Activated CD4-positive, alpha-beta T cell treated with anti-CD3 and anti-CD28 coated beads for 36 hours (primary cell): ENCODE data around the gene UBE2D4. TPM values are rescaled to one million over a fixed set of nuclear protein-coding genes. Genes with fewer than 3 reads are reported as not detected.
"Not testable (repeated sequence)": the region's sequence is repeated elsewhere in the genome, so short reads cannot be mapped to it uniquely, and the experiment has no call there.

ENCODE experiments used
- ATAC-seq: fragments of 200-7000 bp; cut with Tn5 transposase; one replicate; pipeline ENCODE4 v1.10.0; 2021; ENCODE audit warnings: mild to moderate bottlenecking, moderate library complexity
- CTCF ChIA-PET: fragments of 350-600 bp; sonication (Branson Sonifier 250); formaldehyde crosslinking; loops from one replicate; lab custom pipeline; 2021; ENCODE audit warnings: antibody characterized with exemption; lab: Charles Lee
- POLR2A ChIA-PET: fragments of 350-600 bp; sonication (Branson Sonifier 250); formaldehyde crosslinking; loops from one replicate; lab custom pipeline; 2021; ENCODE audit warnings: antibody characterized with exemption, inconsistent platforms; lab: Charles Lee
- DNase-seq: peaks from one replicate; pipeline ENCODE4 v3.0.0-alpha.2; 2020
- H3K27ac Mint-ChIP-seq: one replicate; pipeline ENCODE4 v1.8.0; 2021; ENCODE audit warnings: mixed read lengths
- H3K27me3 Mint-ChIP-seq: one replicate; pipeline ENCODE4 v1.8.0; 2021; ENCODE audit warnings: mixed read lengths
- H3K36me3 Mint-ChIP-seq: one replicate; pipeline ENCODE4 v1.8.0; 2021; ENCODE audit warnings: low read depth, mixed read lengths
- H3K4me1 Mint-ChIP-seq: one replicate; pipeline ENCODE4 v1.8.0; 2021; ENCODE audit warnings: mixed read lengths
- H3K4me3 Mint-ChIP-seq: one replicate; pipeline ENCODE4 v1.8.0; 2021; ENCODE audit warnings: mild to moderate bottlenecking, moderate library complexity, mixed read lengths
- H3K9me3 Mint-ChIP-seq: one replicate; pipeline ENCODE4 v1.8.0; 2021; ENCODE audit warnings: low read depth, mixed read lengths
- intact Hi-C, 2 experiments: fragments of 100-400 bp; cut with DNase I in 1 of 2; cut with micrococcal nuclease in 1 of 2; formaldehyde crosslinking; loops; one replicate each; pipeline versions ENCODE4 v1.14.2 to v1.15.1; 2022 to 2024; cut with DNase I, micrococcal nuclease
- total RNA-seq, 2 experiments: library from RNA; stranded (reverse); gene quantifications; one replicate each; pipeline ENCODE4 v1.2.3, GENCODE V29; 2021

The UBE2D4 gene
- total RNA-seq, 2 experiments from 2014 or later, result 10.1 to 10.7 TPM

- Mint-ChIP-seq H3K36me3 (peaks cover 12% of the 10 kb centered on the region), H3K4me3 (no peak overlapping the region), H3K4me1 (no peaks in the 10 kb centered on the region), H3K27ac (no peak overlapping the region), H3K27me3 (no peaks in the 10 kb centered on the region), H3K9me3 (no peaks in the 10 kb centered on the region)
- CTCF ChIA-PET, result interaction anchor here (0.5 kb wide), 1 partner anchor 465 kb away, joined by 3 read pairs; no protein-coding TSS in a partner anchor
- DNase-seq, result no peak
- intact Hi-C loops, result no loop called here
- no peak for ATAC-seq
- POLR2A ChIA-PET, result no interaction called here
These were observed 16.8 kb downstream of the UBE2D4 start for GRCh38 chr7:43942997-43943396.

GRCh38 chr7:43943417-43944187, 17.4 kb downstream of the UBE2D4 start:
- ChIA-PET POLR2A (no interaction called here), CTCF (interaction anchor here (0.5 kb wide), 1 partner anchor 464 kb away, joined by 3 read pairs; no protein-coding TSS in a partner anchor)
- H3K4me3 Mint-ChIP-seq, result no peak overlapping the region
- no peaks in the 10 kb centered on the region for H3K27me3 Mint-ChIP-seq
- DNase-seq, result no peak
- no peaks in the 10 kb centered on the region for H3K9me3 Mint-ChIP-seq
- ATAC-seq, result no peak
- H3K27ac Mint-ChIP-seq, result no peak overlapping the region
- intact Hi-C loops, result no loop called here
- peaks cover 12% of the 10 kb centered on the region for H3K36me3 Mint-ChIP-seq
- H3K4me1 Mint-ChIP-seq, result no peaks in the 10 kb centered on the region

- ChIA-PET POLR2A (no interaction called here), CTCF (no interaction called here)
- H3K9me3 Mint-ChIP-seq, result no peaks in the 10 kb centered on the region
These were observed 18.1 kb downstream of the UBE2D4 start for GRCh38 chr7:43944286-43944685.

GRCh38 chr7:43952028-43952427, 25.8 kb downstream of the UBE2D4 start:
- H3K36me3 Mint-ChIP-seq, result peaks cover 14% of the 10 kb centered on the region
- ChIA-PET CTCF (no interaction called here), POLR2A (no interaction called here)
- H3K9me3 Mint-ChIP-seq, result no peaks in the 10 kb centered on the region
- no peak overlapping the region for H3K27ac Mint-ChIP-seq
- no peaks in the 10 kb centered on the region for H3K27me3 Mint-ChIP-seq
- H3K4me1 Mint-ChIP-seq, result peaks cover 11% of the 10 kb centered on the region
- DNase-seq, result no peak
- H3K4me3 Mint-ChIP-seq, result no peak overlapping the region
- no peak for ATAC-seq
- intact Hi-C loops, result no loop called here

More at GRCh38 chr7:43944286-43944685, 18.1 kb downstream of the UBE2D4 start:
- no peak overlapping the region for H3K4me3 Mint-ChIP-seq
- no peak for DNase-seq
- H3K27me3 Mint-ChIP-seq, result no peaks in the 10 kb centered on the region
- intact Hi-C loops, result no loop called here
- H3K4me1 Mint-ChIP-seq, result no peaks in the 10 kb centered on the region
- H3K36me3 Mint-ChIP-seq, result peaks cover 12% of the 10 kb centered on the region
- no peak overlapping the region for H3K27ac Mint-ChIP-seq
- peak; percentile 23 for ATAC-seq

GRCh38 chr7:43953071-43953470, 26.8 kb downstream of the UBE2D4 start:
- POLR2A ChIA-PET, result no interaction called here
- intact Hi-C loops, result no loop called here

GRCh38 chr7:43954524-43955228, 28.4 kb downstream of the UBE2D4 start:
- ATAC-seq, result peak; percentile 92
- Mint-ChIP-seq H3K27me3 (no peaks in the 10 kb centered on the region), H3K27ac (no peak overlapping the region), H3K4me3 (no peak overlapping the region), H3K9me3 (no peaks in the 10 kb centered on the region), H3K36me3 (peaks cover 7% of the 10 kb centered on the region), H3K4me1 (peaks cover 11% of the 10 kb centered on the region)
- POLR2A ChIA-PET, result interaction anchor here (0.8 kb wide), 1 partner anchor 12 kb away, joined by 4 read pairs; no protein-coding TSS in a partner anchor
- intact Hi-C loops, result no loop called here
- peak; percentile 51 for DNase-seq
- CTCF ChIA-PET, result interaction anchor here (1.0 kb wide), 1 partner anchor 25 kb away, joined by 3 read pairs; no protein-coding TSS in a partner anchor

More at GRCh38 chr7:43953071-43953470, 26.8 kb downstream of the UBE2D4 start:
- Mint-ChIP-seq H3K27ac (peak overlapping the region; percentile 20), H3K4me3 (no peak overlapping the region), H3K4me1 (peaks cover 11% of the 10 kb centered on the region), H3K36me3 (peaks cover 7% of the 10 kb centered on the region), H3K9me3 (no peaks in the 10 kb centered on the region), H3K27me3 (no peaks in the 10 kb centered on the region)
- DNase-seq, result no peak
- CTCF ChIA-PET, result interaction anchor here (0.7 kb wide), 1 partner anchor 21 kb away, joined by 3 read pairs; no protein-coding TSS in a partner anchor
- ATAC-seq, result no peak

- no peak overlapping the region for H3K27ac Mint-ChIP-seq
- CTCF ChIA-PET, result no interaction called here
- H3K27me3 Mint-ChIP-seq, result no peaks in the 10 kb centered on the region
- intact Hi-C loops, result no loop called here
- no peaks in the 10 kb centered on the region for H3K9me3 Mint-ChIP-seq
- no peak for DNase-seq
- POLR2A ChIA-PET, result no interaction called here
- H3K36me3 Mint-ChIP-seq, result peaks cover 5% of the 10 kb centered on the region
- ATAC-seq, result no peak
- H3K4me1 Mint-ChIP-seq, result peaks cover 11% of the 10 kb centered on the region
- no peak overlapping the region for H3K4me3 Mint-ChIP-seq
These were observed 29.8 kb downstream of the UBE2D4 start for GRCh38 chr7:43956027-43956426.

GRCh38 chr7:43960933-43961332, 34.7 kb downstream of the UBE2D4 start:
- ATAC-seq (no peak), DNase-seq (no peak)
- Mint-ChIP-seq H3K9me3 (no peaks in the 10 kb centered on the region), H3K36me3 (peaks cover 2% of the 10 kb centered on the region), H3K27ac (no peak overlapping the region), H3K4me3 (no peak overlapping the region), H3K4me1 (peaks cover 6% of the 10 kb centered on the region), H3K27me3 (no peaks in the 10 kb centered on the region)
- CTCF ChIA-PET, result no interaction called here
- intact Hi-C loops, result no loop called here
- POLR2A ChIA-PET, result no interaction called here

GRCh38 chr7:43966392-43966791, 40.2 kb downstream of the UBE2D4 start:
- H3K27me3 Mint-ChIP-seq, DNase-seq, H3K4me3 Mint-ChIP-seq, H3K4me1 Mint-ChIP-seq, CTCF ChIA-PET, POLR2A ChIA-PET, H3K9me3 Mint-ChIP-seq, H3K36me3 Mint-ChIP-seq, ATAC-seq, H3K27ac Mint-ChIP-seq, intact Hi-C loops: not testable (repeated sequence)

- H3K4me1 Mint-ChIP-seq, POLR2A ChIA-PET, H3K36me3 Mint-ChIP-seq, H3K4me3 Mint-ChIP-seq, intact Hi-C loops, H3K27ac Mint-ChIP-seq, H3K27me3 Mint-ChIP-seq, DNase-seq, H3K9me3 Mint-ChIP-seq, CTCF ChIA-PET, ATAC-seq: not testable (repeated sequence)
These were observed 42.2 kb downstream of the UBE2D4 start for GRCh38 chr7:43968172-43969040.

- H3K9me3 Mint-ChIP-seq, H3K27me3 Mint-ChIP-seq, intact Hi-C loops, ATAC-seq, H3K4me1 Mint-ChIP-seq, CTCF ChIA-PET, H3K36me3 Mint-ChIP-seq, H3K27ac Mint-ChIP-seq, H3K4me3 Mint-ChIP-seq, POLR2A ChIA-PET, DNase-seq: not testable (repeated sequence)
These were observed 43.4 kb downstream of the UBE2D4 start for GRCh38 chr7:43969586-43969985.
